ENCODE results near the gene NRK. TPM values are rescaled to one million over a fixed set of nuclear protein-coding genes. Genes with fewer than 3 reads are reported as not detected.
A peak's percentile ranks its signal among the peaks of the same experiment; 100 is the strongest.
"Not testable (repeated sequence)": the region's sequence is repeated elsewhere in the genome, so short reads cannot be mapped to it uniquely, and the experiment has no call there.

NRK gene
- total RNA-seq (2014; rRNA removed; shearing (Covaris generic)), result not detected in 2 replicates
- not detected in 2 replicates for polyA plus RNA-seq (2015; cell fraction: cytosol; rRNA removed)
- polyA plus RNA-seq (2015; cell fraction: nucleus; rRNA removed), result not detected in 2 replicates

- DNase-seq (ENCODE audit: low read depth), result no peak
These were observed at the start of gene NRK for GRCh38 chrX:105822138-105823091. NRK (plus strand) TSS chrX:105822539; CDS start chrX:105822846, 307 bp downstream.

- DNase-seq (ENCODE audit: low read depth), result no peak
These were observed 48.5 kb upstream of the NRK start for GRCh38 chrX:105773801-105774200.

GRCh38 chrX:105775679-105776078, 46.7 kb upstream of the NRK start:
- DNase-seq (ENCODE audit: low read depth), result no peak

- DNase-seq (ENCODE audit: low read depth), result no peak
These were observed 40.5 kb upstream of the NRK start for GRCh38 chrX:105781804-105782203.

- not testable (repeated sequence) for DNase-seq (ENCODE audit: low read depth)
These were observed 25.5 kb upstream of the NRK start for GRCh38 chrX:105796877-105797276.

GRCh38 chrX:105803891-105804290, 18.4 kb upstream of the NRK start:
- DNase-seq (ENCODE audit: low read depth), result no peak

GRCh38 chrX:105805655-105806054, 16.7 kb upstream of the NRK start:
- DNase-seq (ENCODE audit: low read depth), result not testable (repeated sequence)

- DNase-seq (ENCODE audit: low read depth), result peak; percentile 0
These were observed 5.8 kb upstream of the NRK start for GRCh38 chrX:105816517-105816916.

- no peak for DNase-seq (ENCODE audit: low read depth)
These were observed 2.1 kb upstream of the NRK start for GRCh38 chrX:105820247-105820646.

- DNase-seq (ENCODE audit: low read depth), result no peak
These were observed 743 bp upstream of the NRK start for GRCh38 chrX:105821471-105822121.

GRCh38 chrX:105823092-105823455, 735 bp downstream of the NRK start:
- DNase-seq (ENCODE audit: low read depth), result no peak

GRCh38 chrX:105829011-105829410, 6.7 kb downstream of the NRK start:
- DNase-seq (ENCODE audit: low read depth), result no peak

GRCh38 chrX:105837232-105837631, 14.9 kb downstream of the NRK start:
- DNase-seq (ENCODE audit: low read depth), result peak; percentile 80

GRCh38 chrX:105845631-105846030, 23.3 kb downstream of the NRK start:
- DNase-seq (ENCODE audit: low read depth), result no peak

- not testable (repeated sequence) for DNase-seq (ENCODE audit: low read depth)
These were observed 27.8 kb downstream of the NRK start for GRCh38 chrX:105850100-105850499.

- no peak for DNase-seq (ENCODE audit: low read depth)
These were observed 43.4 kb downstream of the NRK start for GRCh38 chrX:105865709-105866108.

GRCh38 chrX:105869701-105870100, 47.4 kb downstream of the NRK start:
- no peak for DNase-seq (ENCODE audit: low read depth)

GRCh38 chrX:105870445-105870844, 48.1 kb downstream of the NRK start:
- DNase-seq (ENCODE audit: low read depth), result no peak

- no peak for DNase-seq (ENCODE audit: low read depth)
These were observed 50.6 kb downstream of the NRK start for GRCh38 chrX:105872941-105873340.

GRCh38 chrX:105874790-105875189, 52.5 kb downstream of the NRK start:
- no peak for DNase-seq (ENCODE audit: low read depth)

- DNase-seq (ENCODE audit: low read depth), result no peak
These were observed 54.3 kb downstream of the NRK start for GRCh38 chrX:105876658-105877057.

GRCh38 chrX:105880491-105880890, 58.2 kb downstream of the NRK start:
- no peak for DNase-seq (ENCODE audit: low read depth)

All from HT1080 (cell line).